Stimulated activated CD4-positive, alpha-beta T cell treated with anti-CD3 and anti-CD28 coated beads, TNF-alpha, amount 100 ng/mL, for 24 hours (primary cell): Measurements from ENCODE around the gene EIF5A2.

ENCODE experiments used
- DNase-seq, 3 experiments: peaks; one replicate each; pipeline ENCODE4 v3.0.0-alpha.2; 2020; ENCODE audit warnings: low read depth in 3 of 3

EIF5A2 gene

GRCh38 chr3:170852324-170852723, 56.1 kb downstream of the EIF5A2 start:
- DNase-seq = no peak

- no peak for DNase-seq
These were observed 60.0 kb downstream of the EIF5A2 start for GRCh38 chr3:170848292-170848917.

- no peak for DNase-seq
These were observed 64.1 kb downstream of the EIF5A2 start for GRCh38 chr3:170844377-170844776.

GRCh38 chr3:170840291-170840859, 68.1 kb downstream of the EIF5A2 start:
- no peak for DNase-seq

GRCh38 chr3:170839518-170840100, 68.8 kb downstream of the EIF5A2 start:
- DNase-seq = no peak
